Measurements from ENCODE around the gene MASTL.

GRCh38 chr10:27190508-27190907 lies 35.4 kb downstream of the MASTL start:
- TF ChIP-seq CTCF (IDR thresholded peaks at IDR 0.05; ENCODE audit: low read depth, low read length, missing input control), result no peak
- no peak for TF ChIP-seq TAF1 (conservative IDR thresholded peaks at IDR 0.05)
- TF ChIP-seq RAD21 (IDR thresholded peaks at IDR 0.05), result no peak
- no peak for TF ChIP-seq ATF3 (IDR thresholded peaks at IDR 0.05)
- TF ChIP-seq ZBTB33 (IDR thresholded peaks at IDR 0.05), result no peak
- no peak for TF ChIP-seq REST (IDR thresholded peaks at IDR 0.05)
- no peak for TF ChIP-seq MAX (IDR thresholded peaks at IDR 0.05)
- no peak for TF ChIP-seq EGR1 (IDR thresholded peaks at IDR 0.05; ENCODE audit: low read depth in 2 of 2)
- no peak for TF ChIP-seq GABPA (IDR thresholded peaks at IDR 0.05 in 1 of 2, conservative IDR thresholded peaks at IDR 0.05 in 1 of 2)
- no peak for TF ChIP-seq YY1 (IDR thresholded peaks at IDR 0.05)
- no peak for TF ChIP-seq HNF4A (conservative IDR thresholded peaks at IDR 0.05)
- TF ChIP-seq JUND (IDR thresholded peaks at IDR 0.05), result no peak
- TF ChIP-seq HNF4G (IDR thresholded peaks at IDR 0.05), result no peak
- TF ChIP-seq RXRA (IDR thresholded peaks at IDR 0.05), result no peak
